Stimulated activated CD4-positive, alpha-beta T cell treated with anti-CD3 and anti-CD28 coated beads, Interleukin-12 subunit alpha, Interleukin-12 subunit beta, amount 100 ng/mL, for 48 hours (primary cell): ENCODE data around the gene MYO1B.

Experiments
- DNase-seq, 3 donors: peaks; one replicate each; pipeline ENCODE4 v3.0.0-alpha.2; 2020; ENCODE audit warnings: low read depth in 2 of 3, low spot score in 1 of 3

Gene MYO1B

GRCh38 chr2:191296083-191297006 is 51.1 kb downstream of the MYO1B start:
- no peak for DNase-seq

- DNase-seq: no peak
Observed at GRCh38 chr2:191297033-191297432, 51.8 kb downstream of the MYO1B start.

GRCh38 chr2:191298306-191298705 is 53.1 kb downstream of the MYO1B start:
- no peak for DNase-seq

- no peak for DNase-seq
Observed at GRCh38 chr2:191299010-191299409, 53.8 kb downstream of the MYO1B start.

GRCh38 chr2:191299866-191300265 is 54.7 kb downstream of the MYO1B start:
- DNase-seq: no peak

- no peak for DNase-seq
Observed at GRCh38 chr2:191301971-191302370, 56.8 kb downstream of the MYO1B start.

GRCh38 chr2:191302459-191303139 is 57.4 kb downstream of the MYO1B start:
- DNase-seq: no peak

GRCh38 chr2:191303140-191304005 is 58.2 kb downstream of the MYO1B start:
- no peak for DNase-seq

- DNase-seq: no peak
Observed at GRCh38 chr2:191304939-191305875, 60.0 kb downstream of the MYO1B start.

GRCh38 chr2:191308026-191308425 is 62.8 kb downstream of the MYO1B start:
- DNase-seq: no peak

GRCh38 chr2:191311156-191311555 is 66.0 kb downstream of the MYO1B start:
- no peak for DNase-seq

- no peak for DNase-seq
Observed at GRCh38 chr2:191311627-191312026, 66.4 kb downstream of the MYO1B start.

GRCh38 chr2:191312163-191312562 is 67.0 kb downstream of the MYO1B start:
- no peak for DNase-seq

GRCh38 chr2:191312662-191313061 is 67.5 kb downstream of the MYO1B start:
- no peak for DNase-seq

- DNase-seq: no peak
Observed at GRCh38 chr2:191314697-191315364, 69.6 kb downstream of the MYO1B start.

GRCh38 chr2:191315365-191315752 is 70.2 kb downstream of the MYO1B start:
- no peak for DNase-seq

- no peak for DNase-seq
Observed at GRCh38 chr2:191316246-191316994, 71.2 kb downstream of the MYO1B start.

- DNase-seq: no peak
Observed at GRCh38 chr2:191318037-191318728, 73.0 kb downstream of the MYO1B start.

- no peak for DNase-seq
Observed at GRCh38 chr2:191318729-191319078, 73.5 kb downstream of the MYO1B start.
